AG04450 (cell line): ENCODE measurements around the gene CPNE1. TPM values are rescaled to one million over a fixed set of nuclear protein-coding genes. Genes with fewer than 3 reads are reported as not detected.

ENCODE experiments used
- CTCF ChIA-PET: fragments of 300-600, 350-600 bp; formaldehyde crosslinking; extraction: SDS; loops from one replicate; lab custom pipeline; 2022; ENCODE audit warnings: antibody characterized with exemption, inconsistent platforms; lab: Charles Lee
- POLR2A ChIA-PET: fragments of 350-600 bp; formaldehyde crosslinking; extraction: SDS; loops from one replicate; lab custom pipeline; 2021; ENCODE audit warnings: antibody characterized with exemption, inconsistent platforms; lab: Yijun Ruan, JAX
- DNase-seq: peaks from one replicate; pipeline ENCODE4 v3.0.0-alpha.2; 2011; ENCODE audit warnings: low read depth, low spot score
- H3K27ac ChIP-seq: one replicate; pipeline ENCODE4 v1.5.1; 2012; ENCODE audit warnings: low read depth, low read length, control low read depth
- H3K27me3 ChIP-seq: one replicate; pipeline ENCODE4 v1.6.0; 2012; ENCODE audit warnings: low read length; ENCODE audit not compliant: control insufficient read depth, insufficient read depth
- H3K4me3 ChIP-seq: 2 replicates; pipeline ENCODE4 v1.5.1; 2011; ENCODE audit warnings: mild to moderate bottlenecking, low read depth, low read length, control low read depth
- H3K9me3 ChIP-seq: 2 replicates; pipeline ENCODE4 v1.5.1; 2012; ENCODE audit warnings: low read length; ENCODE audit not compliant: control insufficient read depth, insufficient read depth
- polyA plus RNA-seq: library from polyadenylated mRNA; depleted of rRNA; stranded (reverse); fragments of >200 nt; gene quantifications from 2 replicates; pipeline ENCODE4 v1.2.3, GENCODE V29; 2011
- TF ChIP-seq, protein P1 (sequence below): IDR thresholded peaks from 2 replicates; pipeline ENCODE4 v1.5.1; 2011; ENCODE audit warnings: low read depth, low read length, control low read depth, inconsistent platforms

The CPNE1 gene
- polyA plus RNA-seq, 1 experiment = 95.1 TPM

DNA sequence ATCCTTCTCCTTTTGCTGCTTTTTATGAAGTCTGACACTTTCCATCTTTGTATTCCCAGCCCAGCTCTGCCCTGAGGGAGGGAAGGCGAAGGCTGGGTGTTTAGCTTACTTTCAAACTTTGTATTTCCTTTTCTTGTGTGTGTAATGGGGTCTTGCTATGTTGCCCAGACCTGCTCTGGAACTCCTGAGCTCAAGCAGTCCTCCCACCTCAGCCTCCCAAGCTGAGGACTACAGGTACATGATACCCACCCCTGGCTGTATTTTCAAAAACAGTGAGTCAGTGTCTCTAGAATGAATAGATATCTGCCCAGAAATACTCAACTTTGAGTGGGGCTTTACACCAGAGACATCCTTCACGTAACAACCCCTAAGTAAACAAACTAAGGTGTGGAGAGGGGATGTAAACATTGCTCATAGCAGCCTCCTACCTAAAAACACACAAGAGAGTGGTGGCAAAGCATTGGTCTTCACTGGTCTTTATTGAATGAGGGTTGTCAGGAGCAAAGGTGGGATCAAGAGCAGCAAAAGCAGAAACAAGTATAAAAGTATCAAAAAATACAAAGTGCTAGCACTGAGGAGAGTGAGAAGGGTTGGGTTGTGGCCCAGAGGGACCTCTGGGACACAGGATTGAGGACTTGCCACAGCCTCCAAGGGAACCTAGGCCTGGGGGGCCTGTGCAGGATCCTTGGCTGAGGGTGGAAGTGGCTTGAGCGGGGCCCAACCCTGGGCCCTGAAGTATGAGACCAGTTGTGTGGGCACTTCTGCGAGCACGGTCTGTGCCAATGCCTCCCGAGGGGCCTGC lies 38.9 kb downstream of the CPNE1 start:
- POLR2A ChIA-PET = interaction anchor here (0.6 kb wide), 2 partner anchors 10 kb away, joined by 3 to 5 read pairs; partner anchors contain the start of gene SPAG4
- TF ChIP-seq, protein P1, sequence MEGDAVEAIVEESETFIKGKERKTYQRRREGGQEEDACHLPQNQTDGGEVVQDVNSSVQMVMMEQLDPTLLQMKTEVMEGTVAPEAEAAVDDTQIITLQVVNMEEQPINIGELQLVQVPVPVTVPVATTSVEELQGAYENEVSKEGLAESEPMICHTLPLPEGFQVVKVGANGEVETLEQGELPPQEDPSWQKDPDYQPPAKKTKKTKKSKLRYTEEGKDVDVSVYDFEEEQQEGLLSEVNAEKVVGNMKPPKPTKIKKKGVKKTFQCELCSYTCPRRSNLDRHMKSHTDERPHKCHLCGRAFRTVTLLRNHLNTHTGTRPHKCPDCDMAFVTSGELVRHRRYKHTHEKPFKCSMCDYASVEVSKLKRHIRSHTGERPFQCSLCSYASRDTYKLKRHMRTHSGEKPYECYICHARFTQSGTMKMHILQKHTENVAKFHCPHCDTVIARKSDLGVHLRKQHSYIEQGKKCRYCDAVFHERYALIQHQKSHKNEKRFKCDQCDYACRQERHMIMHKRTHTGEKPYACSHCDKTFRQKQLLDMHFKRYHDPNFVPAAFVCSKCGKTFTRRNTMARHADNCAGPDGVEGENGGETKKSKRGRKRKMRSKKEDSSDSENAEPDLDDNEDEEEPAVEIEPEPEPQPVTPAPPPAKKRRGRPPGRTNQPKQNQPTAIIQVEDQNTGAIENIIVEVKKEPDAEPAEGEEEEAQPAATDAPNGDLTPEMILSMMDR = no peak
- CTCF ChIA-PET = no interaction called here
- Histone ChIP-seq H3K9me3 (no peaks in the 10 kb centered on the region), H3K27ac (no peak overlapping the region), H3K4me3 (no peak overlapping the region), H3K27me3 (no peaks in the 10 kb centered on the region)
- DNase-seq = no peak

DNA sequence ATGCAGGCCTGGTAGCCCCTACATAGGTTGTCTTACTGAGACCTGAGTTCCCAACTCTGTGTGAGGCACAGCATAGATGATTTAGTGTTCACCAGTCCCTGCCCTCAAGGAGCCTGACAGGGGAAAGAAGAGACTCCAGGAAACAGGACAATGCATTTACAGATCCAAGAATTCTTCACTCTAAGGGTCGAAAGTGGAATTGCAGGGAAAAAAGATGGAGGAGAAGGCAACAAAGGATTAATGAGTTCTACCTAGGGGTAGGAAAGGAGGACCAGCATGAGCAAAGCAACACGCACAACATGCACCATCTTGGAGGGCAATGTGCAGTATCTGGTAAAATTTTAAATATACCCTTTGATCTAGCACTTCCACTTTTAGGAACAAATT lies 43.1 kb downstream of the CPNE1 start:
- Histone ChIP-seq H3K9me3 (no peaks in the 10 kb centered on the region; the same call in 1 of the 2 replicates), H3K4me3 (no peak overlapping the region), H3K27ac (no peak overlapping the region), H3K27me3 (no peaks in the 10 kb centered on the region)
- CTCF ChIA-PET = interaction anchor here (1.2 kb wide), 1 partner anchor 333 kb away, joined by 3 read pairs; no protein-coding TSS in a partner anchor
- DNase-seq = no peak
- TF ChIP-seq, protein P1 = 0 out of 2 replicates have a peak, but pooled peaks have one; percentile 15
- POLR2A ChIA-PET = interaction anchor here (0.6 kb wide), 1 partner anchor 95 kb away, joined by 7 read pairs; no protein-coding TSS in a partner anchor

DNA sequence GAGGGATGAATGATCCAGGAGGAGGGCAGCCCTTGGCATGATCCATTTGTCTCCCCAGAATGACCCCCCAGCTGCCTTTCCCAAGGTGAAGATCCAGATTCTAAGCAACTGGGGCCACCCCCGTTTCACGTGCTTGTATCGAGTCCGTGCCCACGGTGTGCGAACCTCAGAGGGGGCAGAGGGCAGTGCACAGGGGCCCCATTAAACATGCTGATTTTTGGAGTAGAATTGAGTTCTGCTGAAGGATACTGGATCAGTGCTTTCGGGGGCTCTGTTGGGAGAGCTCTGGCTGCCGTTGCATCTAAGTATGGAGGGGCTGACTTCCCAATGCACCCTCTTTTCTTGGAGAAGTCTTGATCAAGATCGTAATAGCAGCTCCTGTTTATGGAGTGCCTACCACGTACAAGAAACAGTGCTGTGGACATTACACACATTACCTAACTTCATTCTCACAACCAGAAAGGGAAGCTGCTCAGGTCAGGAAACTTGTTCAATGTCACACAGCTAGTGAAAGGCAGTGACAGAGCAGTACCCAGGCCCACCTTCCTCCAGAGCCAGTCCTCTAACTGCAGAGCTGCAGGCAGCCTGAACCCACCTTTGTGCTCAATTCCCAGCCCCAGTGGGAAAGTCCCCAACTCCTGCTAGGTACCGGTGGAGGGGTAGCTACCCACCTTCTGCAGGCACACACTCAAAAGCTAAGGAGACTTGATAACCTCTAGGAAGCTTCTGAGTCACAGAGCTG lies 43.7 kb downstream of the CPNE1 start:
- CTCF ChIA-PET = interaction anchor here (0.9 to 2.6 kb wide), 3 partner anchors 10 to 334 kb away, joined by 3 to 12 read pairs (median 3); no protein-coding TSS in a partner anchor
- Histone ChIP-seq H3K4me3 (no peak overlapping the region), H3K27ac (no peak overlapping the region), H3K27me3 (no peaks in the 10 kb centered on the region), H3K9me3 (no peaks in the 10 kb centered on the region; the same call in 1 of the 2 replicates)
- DNase-seq = no peak
- POLR2A ChIA-PET = interaction anchor here (0.6 kb wide), 1 partner anchor 94 kb away, joined by 7 read pairs; no protein-coding TSS in a partner anchor
- TF ChIP-seq, protein P1 = no peak

DNA sequence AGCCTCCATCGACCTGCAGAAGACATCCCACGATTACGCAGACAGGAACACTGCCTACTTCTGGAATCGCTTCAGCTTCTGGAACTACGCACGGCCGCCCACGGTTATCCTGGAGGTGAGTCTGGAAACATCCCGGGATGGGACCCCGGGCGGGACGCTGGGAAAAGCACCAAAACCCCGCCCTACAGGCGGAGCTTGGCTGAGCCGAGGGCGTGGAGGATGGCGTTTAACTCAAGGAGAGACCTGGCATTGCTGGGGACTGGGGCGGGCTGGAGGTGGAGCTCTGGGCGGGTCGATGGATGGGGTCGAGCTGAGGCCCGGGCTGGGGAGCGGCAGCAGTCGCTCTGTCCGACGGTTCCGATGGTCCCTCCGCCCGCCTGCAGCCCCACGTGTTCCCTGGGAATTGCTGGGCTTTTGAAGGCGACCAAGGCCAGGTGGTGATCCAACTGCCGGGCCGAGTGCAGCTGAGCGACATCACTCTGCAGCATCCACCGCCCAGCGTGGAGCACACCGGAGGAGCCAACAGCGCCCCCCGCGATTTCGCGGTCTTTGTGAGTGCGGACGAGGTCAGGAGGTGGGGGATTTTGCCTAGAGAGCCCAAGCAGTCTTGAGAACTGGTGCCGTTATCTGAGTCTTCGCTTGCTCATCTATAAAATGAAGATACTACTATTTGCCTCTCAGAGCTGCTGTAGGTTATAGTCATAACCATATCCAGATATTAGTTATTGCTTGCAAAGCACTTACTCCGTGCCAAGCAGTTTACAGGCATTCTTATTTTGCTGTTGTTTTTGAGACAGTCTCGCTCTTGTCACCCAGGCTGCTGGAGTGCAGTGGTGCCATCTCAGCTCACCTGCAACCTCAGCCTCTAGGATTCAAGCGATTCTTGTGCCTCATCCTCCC lies 45.3 kb downstream of the CPNE1 start:
- TF ChIP-seq, protein P1 = peak; percentile 45
- peak; percentile 54 for DNase-seq
- H3K27ac ChIP-seq = no peak overlapping the region
- POLR2A ChIA-PET = interaction anchor here (0.6 to 3.6 kb wide), 7 partner anchors 27 to 476 kb away, joined by 3 to 11 read pairs (median 4); partner anchors contain the start of genes CPNE1, ERGIC3, RBM12 and RBM39
- no peaks in the 10 kb centered on the region for H3K27me3 ChIP-seq
- H3K4me3 ChIP-seq = peak overlapping the region; percentile 64
- CTCF ChIA-PET = interaction anchor here (0.8 to 2.6 kb wide), 4 partner anchors 11 to 71 kb away, joined by 3 to 12 read pairs (median 4); no protein-coding TSS in a partner anchor
- H3K9me3 ChIP-seq = no peaks in the 10 kb centered on the region; the same call in 1 of the 2 replicates
